ENCODE results near the gene HINFP. TPM values are rescaled to one million over a fixed set of nuclear protein-coding genes. Genes with fewer than 3 reads are reported as not detected.
A peak's percentile ranks its signal among the peaks of the same experiment; 100 is the strongest.

HINFP gene
- total and polyA plus RNA-seq, 9 of the 15 experiments (the other 6 are each of a cell fraction or from before 2014, with no cell fraction given) = 13.8 to 34.1 (median 22.5) TPM

- TF ChIP-seq, protein P1, sequence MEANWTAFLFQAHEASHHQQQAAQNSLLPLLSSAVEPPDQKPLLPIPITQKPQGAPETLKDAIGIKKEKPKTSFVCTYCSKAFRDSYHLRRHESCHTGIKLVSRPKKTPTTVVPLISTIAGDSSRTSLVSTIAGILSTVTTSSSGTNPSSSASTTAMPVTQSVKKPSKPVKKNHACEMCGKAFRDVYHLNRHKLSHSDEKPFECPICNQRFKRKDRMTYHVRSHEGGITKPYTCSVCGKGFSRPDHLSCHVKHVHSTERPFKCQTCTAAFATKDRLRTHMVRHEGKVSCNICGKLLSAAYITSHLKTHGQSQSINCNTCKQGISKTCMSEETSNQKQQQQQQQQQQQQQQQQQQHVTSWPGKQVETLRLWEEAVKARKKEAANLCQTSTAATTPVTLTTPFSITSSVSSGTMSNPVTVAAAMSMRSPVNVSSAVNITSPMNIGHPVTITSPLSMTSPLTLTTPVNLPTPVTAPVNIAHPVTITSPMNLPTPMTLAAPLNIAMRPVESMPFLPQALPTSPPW (CRISPR knock-in tag; IDR thresholded peaks at IDR 0.05) = peak; percentile 81
- peak; percentile 98 for TF ChIP-seq CEBPB (tag; IDR thresholded peaks at IDR 0.05)
- 0 out of 2 replicates have a peak, but pooled peaks have one; percentile 30 for TF ChIP-seq ZNF830 (CRISPR knock-in tag; IDR thresholded peaks at IDR 0.05)
- TF ChIP-seq KAT8 (IDR thresholded peaks at IDR 0.05; ENCODE audit: low read depth) = no peak
- peak; percentile 76; the same call in 1 of the 2 replicates for TF ChIP-seq POLR2AphosphoS5 (IDR thresholded peaks at IDR 0.05; ENCODE audit: control insufficient read depth, insufficient read depth, low read depth, low read length)
- TF ChIP-seq XRCC5 (IDR thresholded peaks at IDR 0.05; ENCODE audit: low read depth, low read length) = no peak
- TF ChIP-seq, protein P2, sequence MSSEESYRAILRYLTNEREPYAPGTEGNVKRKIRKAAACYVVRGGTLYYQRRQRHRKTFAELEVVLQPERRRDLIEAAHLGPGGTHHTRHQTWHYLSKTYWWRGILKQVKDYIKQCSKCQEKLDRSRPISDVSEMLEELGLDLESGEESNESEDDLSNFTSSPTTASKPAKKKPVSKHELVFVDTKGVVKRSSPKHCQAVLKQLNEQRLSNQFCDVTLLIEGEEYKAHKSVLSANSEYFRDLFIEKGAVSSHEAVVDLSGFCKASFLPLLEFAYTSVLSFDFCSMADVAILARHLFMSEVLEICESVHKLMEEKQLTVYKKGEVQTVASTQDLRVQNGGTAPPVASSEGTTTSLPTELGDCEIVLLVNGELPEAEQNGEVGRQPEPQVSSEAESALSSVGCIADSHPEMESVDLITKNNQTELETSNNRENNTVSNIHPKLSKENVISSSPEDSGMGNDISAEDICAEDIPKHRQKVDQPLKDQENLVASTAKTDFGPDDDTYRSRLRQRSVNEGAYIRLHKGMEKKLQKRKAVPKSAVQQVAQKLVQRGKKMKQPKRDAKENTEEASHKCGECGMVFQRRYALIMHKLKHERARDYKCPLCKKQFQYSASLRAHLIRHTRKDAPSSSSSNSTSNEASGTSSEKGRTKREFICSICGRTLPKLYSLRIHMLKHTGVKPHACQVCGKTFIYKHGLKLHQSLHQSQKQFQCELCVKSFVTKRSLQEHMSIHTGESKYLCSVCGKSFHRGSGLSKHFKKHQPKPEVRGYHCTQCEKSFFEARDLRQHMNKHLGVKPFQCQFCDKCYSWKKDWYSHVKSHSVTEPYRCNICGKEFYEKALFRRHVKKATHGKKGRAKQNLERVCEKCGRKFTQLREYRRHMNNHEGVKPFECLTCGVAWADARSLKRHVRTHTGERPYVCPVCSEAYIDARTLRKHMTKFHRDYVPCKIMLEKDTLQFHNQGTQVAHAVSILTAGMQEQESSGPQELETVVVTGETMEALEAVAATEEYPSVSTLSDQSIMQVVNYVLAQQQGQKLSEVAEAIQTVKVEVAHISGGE (CRISPR knock-in tag; IDR thresholded peaks at IDR 0.05) = peak in 2 of 3 experiments; percentile 52 to 89; a peak in 3 of 6 replicates
- TF ChIP-seq ZBTB1 (CRISPR knock-in tag; IDR thresholded peaks at IDR 0.05; ENCODE audit: borderline replicate concordance, low read depth) = no peak
- TF ChIP-seq, protein P3, sequence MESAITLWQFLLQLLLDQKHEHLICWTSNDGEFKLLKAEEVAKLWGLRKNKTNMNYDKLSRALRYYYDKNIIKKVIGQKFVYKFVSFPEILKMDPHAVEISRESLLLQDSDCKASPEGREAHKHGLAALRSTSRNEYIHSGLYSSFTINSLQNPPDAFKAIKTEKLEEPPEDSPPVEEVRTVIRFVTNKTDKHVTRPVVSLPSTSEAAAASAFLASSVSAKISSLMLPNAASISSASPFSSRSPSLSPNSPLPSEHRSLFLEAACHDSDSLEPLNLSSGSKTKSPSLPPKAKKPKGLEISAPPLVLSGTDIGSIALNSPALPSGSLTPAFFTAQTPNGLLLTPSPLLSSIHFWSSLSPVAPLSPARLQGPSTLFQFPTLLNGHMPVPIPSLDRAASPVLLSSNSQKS (CRISPR knock-in tag; IDR thresholded peaks at IDR 0.05) = no peak
- no peak for TF ChIP-seq RNF2 (IDR thresholded peaks at IDR 0.05)
- TF ChIP-seq MAFG (tag; conservative IDR thresholded peaks at IDR 0.05) = no peak
- TF ChIP-seq, protein P4, sequence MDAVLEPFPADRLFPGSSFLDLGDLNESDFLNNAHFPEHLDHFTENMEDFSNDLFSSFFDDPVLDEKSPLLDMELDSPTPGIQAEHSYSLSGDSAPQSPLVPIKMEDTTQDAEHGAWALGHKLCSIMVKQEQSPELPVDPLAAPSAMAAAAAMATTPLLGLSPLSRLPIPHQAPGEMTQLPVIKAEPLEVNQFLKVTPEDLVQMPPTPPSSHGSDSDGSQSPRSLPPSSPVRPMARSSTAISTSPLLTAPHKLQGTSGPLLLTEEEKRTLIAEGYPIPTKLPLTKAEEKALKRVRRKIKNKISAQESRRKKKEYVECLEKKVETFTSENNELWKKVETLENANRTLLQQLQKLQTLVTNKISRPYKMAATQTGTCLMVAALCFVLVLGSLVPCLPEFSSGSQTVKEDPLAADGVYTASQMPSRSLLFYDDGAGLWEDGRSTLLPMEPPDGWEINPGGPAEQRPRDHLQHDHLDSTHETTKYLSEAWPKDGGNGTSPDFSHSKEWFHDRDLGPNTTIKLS (IDR thresholded peaks at IDR 0.05; ENCODE audit: borderline replicate concordance, low read depth) = peak; percentile 56; the same call in 1 of the 2 replicates
- TF ChIP-seq AFF4 (CRISPR knock-in tag; IDR thresholded peaks at IDR 0.05) = no peak; the same call in none of the 2 replicates
- TF ChIP-seq STAG1 (CRISPR knock-in tag; IDR thresholded peaks at IDR 0.05; ENCODE audit: borderline replicate concordance) = no peak
Measured at GRCh38 chr11:119084663-119085436, 36.5 kb upstream of the HINFP start, which contains the start of gene HMBS (continued).
